Nephron progenitor cell (in vitro differentiated cells): ENCODE results near the gene CDK11B.

Experiments used
- DNase-seq: peaks from one replicate; pipeline ENCODE4 v3.0.0; 2021
- H3K27ac Mint-ChIP-seq: 2 replicates; pipeline ENCODE4 v1.8.0; 2021; ENCODE audit warnings: mild to moderate bottlenecking, moderate library complexity, mixed read lengths
- H3K27me3 Mint-ChIP-seq: 2 replicates; pipeline ENCODE4 v1.8.0; 2021; ENCODE audit warnings: mild to moderate bottlenecking, low read depth, mixed read lengths; ENCODE audit not compliant: poor library complexity
- H3K36me3 Mint-ChIP-seq: 2 replicates; pipeline ENCODE4 v1.8.0; 2021; ENCODE audit warnings: low read depth, mixed read lengths
- H3K4me1 Mint-ChIP-seq: 2 replicates; pipeline ENCODE4 v1.8.0; 2021; ENCODE audit warnings: mixed read lengths
- H3K4me3 Mint-ChIP-seq: 2 replicates; pipeline ENCODE4 v1.8.0; 2021; ENCODE audit warnings: mild to moderate bottlenecking, moderate library complexity, mixed read lengths
- H3K9me3 Mint-ChIP-seq: 2 replicates; pipeline ENCODE4 v1.8.0; 2021; ENCODE audit warnings: mild to moderate bottlenecking, moderate library complexity, mixed read lengths
- TF ChIP-seq, protein P1 (sequence below): fragments of 200-600 bp; sonication (generic); IDR thresholded peaks from 2 replicates; pipeline ENCODE4 v1.5.0; 2021; ENCODE audit warnings: antibody characterized with exemption

CDK11B gene

DNA sequence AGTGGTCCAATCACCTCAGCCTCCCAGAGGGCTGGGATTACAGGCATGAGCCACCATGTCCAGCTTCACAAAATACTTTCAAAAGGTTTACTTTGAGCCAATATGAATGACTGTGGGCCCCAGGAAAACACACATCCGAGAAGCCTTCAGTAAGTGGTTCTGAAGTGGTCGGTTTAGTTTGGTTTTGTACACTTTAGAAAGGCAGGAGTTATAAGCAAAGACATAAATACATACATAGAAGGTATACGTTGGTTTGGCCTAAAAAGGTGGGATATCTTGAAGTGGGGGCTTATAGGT lies 46.8 kb downstream of the CDK11B start:
- TF ChIP-seq, protein P1, sequence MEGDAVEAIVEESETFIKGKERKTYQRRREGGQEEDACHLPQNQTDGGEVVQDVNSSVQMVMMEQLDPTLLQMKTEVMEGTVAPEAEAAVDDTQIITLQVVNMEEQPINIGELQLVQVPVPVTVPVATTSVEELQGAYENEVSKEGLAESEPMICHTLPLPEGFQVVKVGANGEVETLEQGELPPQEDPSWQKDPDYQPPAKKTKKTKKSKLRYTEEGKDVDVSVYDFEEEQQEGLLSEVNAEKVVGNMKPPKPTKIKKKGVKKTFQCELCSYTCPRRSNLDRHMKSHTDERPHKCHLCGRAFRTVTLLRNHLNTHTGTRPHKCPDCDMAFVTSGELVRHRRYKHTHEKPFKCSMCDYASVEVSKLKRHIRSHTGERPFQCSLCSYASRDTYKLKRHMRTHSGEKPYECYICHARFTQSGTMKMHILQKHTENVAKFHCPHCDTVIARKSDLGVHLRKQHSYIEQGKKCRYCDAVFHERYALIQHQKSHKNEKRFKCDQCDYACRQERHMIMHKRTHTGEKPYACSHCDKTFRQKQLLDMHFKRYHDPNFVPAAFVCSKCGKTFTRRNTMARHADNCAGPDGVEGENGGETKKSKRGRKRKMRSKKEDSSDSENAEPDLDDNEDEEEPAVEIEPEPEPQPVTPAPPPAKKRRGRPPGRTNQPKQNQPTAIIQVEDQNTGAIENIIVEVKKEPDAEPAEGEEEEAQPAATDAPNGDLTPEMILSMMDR = no peak
- peaks cover 33% of the 10 kb centered on the region for H3K4me1 Mint-ChIP-seq
- H3K27me3 Mint-ChIP-seq = peaks cover 12% of the 10 kb centered on the region
- peak overlapping the region; percentile 52 for H3K4me3 Mint-ChIP-seq
- DNase-seq = no peak
- no peaks in the 10 kb centered on the region for H3K9me3 Mint-ChIP-seq
- peaks cover 5% of the 10 kb centered on the region for H3K36me3 Mint-ChIP-seq
- H3K27ac Mint-ChIP-seq = no peak overlapping the region

DNA sequence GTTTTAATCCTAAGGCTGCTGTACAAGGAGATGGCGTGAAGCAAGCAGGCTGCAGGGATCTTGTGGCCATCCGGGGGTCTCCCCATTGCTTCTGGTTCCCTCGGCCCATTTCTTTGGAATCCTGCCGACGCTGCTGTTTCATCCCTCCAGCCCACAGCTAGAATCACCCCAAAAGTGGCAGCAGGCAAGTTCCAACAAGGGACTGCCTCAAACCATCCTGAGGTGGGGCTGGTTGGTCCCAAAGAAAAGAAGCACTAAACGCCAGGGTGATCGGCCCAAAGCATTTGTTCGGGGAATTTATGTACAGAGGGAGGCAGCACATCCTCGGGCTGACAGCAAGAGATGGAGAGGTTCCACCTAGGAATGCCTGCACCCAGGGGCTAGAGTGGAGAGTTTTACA lies 48.0 kb downstream of the CDK11B start:
- Mint-ChIP-seq H3K4me3 (no peak overlapping the region), H3K27ac (no peak overlapping the region), H3K4me1 (peaks cover 32% of the 10 kb centered on the region), H3K36me3 (peaks cover 5% of the 10 kb centered on the region), H3K27me3 (peaks cover 15% of the 10 kb centered on the region), H3K9me3 (no peaks in the 10 kb centered on the region)
- TF ChIP-seq, protein P1 = no peak
- no peak for DNase-seq

DNA sequence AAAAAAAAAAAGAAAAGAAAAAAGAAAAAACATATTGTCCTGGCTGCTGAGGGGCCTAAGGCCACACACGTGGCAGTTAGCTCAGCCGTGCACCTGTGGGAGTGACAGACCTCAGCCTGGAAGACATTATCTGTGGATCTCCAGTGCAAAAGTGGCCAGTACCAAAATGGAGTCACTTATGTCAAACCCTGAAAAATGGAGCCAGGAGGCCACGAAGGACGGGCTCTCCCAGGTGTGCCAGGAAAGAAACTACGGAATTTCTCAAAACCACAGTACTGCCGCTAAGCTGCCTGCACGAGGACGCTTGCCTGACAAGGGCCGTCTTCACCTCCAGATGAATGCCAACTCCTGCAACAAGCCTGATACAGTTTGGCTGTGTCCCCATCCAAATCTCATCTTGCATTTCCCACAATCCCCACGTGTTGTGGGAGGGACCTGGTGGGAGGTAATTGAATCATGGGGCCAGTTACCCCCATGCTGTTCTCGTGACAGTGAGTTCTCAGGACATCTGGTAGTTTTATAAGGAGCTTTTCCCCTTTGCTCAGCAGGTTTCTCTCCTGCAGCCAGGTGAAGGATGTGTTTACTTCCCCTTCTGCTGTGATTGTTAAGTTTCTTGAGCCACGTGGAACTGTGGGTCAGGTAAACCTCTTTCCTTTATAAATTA lies 48.9 kb downstream of the CDK11B start:
- no peak for DNase-seq
- TF ChIP-seq, protein P1 = no peak
- Mint-ChIP-seq H3K27ac (no peak overlapping the region), H3K27me3 (peaks cover 17% of the 10 kb centered on the region), H3K4me3 (no peak overlapping the region), H3K36me3 (peaks cover 5% of the 10 kb centered on the region), H3K4me1 (peaks cover 30% of the 10 kb centered on the region), H3K9me3 (no peaks in the 10 kb centered on the region)

DNA sequence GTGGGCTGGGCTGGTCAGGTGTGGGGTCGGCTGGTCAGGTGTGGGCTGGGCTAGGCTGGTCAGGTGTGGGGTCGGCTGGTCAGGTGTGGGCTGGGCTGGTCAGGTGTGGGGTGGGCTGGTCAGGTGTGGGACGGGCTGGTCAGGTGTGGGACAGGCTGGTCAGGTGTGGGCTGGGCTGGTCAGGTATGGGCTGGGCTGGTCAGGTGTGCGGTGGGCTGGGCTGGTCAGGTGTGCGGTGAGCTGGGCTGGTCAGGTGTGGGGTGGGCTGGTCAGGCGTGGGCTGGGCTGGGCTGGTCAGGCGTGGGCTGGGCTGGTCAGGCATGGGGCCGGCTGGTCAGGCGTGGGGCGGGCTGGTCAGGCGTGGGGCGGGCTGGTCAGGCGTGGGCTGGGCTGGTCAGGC lies 52.6 kb downstream of the CDK11B start:
- H3K4me3 Mint-ChIP-seq = no peak overlapping the region
- H3K4me1 Mint-ChIP-seq = peaks cover 7% of the 10 kb centered on the region
- no peaks in the 10 kb centered on the region for H3K36me3 Mint-ChIP-seq
- peaks cover 53% of the 10 kb centered on the region for H3K27me3 Mint-ChIP-seq
- TF ChIP-seq, protein P1 = no peak
- no peaks in the 10 kb centered on the region for H3K9me3 Mint-ChIP-seq
- H3K27ac Mint-ChIP-seq = no peak overlapping the region
- DNase-seq = no peak

DNA sequence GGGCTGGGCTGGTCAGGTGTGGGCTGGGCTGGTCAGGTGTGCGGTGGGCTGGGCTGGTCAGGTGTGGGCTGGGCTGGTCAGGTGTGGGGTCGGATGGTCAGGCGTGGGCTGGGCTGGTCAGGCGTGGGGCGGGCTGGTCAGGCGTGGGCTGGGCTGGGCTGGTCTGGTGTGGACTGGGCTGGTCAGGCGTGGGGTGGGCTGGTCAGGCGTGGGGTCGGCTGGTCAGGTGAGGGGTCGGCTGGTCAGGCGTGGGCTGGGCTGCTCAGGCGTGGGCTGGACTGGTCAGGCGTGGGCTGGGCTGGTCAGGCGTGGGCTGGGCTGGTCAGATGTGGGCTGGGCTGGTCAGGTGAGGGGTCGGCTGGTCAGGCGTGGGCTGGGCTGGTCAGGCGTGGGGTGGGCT lies 53.1 kb downstream of the CDK11B start:
- no peak for DNase-seq
- no peaks in the 10 kb centered on the region for H3K9me3 Mint-ChIP-seq
- no peaks in the 10 kb centered on the region for H3K36me3 Mint-ChIP-seq
- no peak overlapping the region for H3K27ac Mint-ChIP-seq
- peaks cover 7% of the 10 kb centered on the region for H3K4me1 Mint-ChIP-seq
- no peak overlapping the region for H3K4me3 Mint-ChIP-seq
- TF ChIP-seq, protein P1 = no peak
- peaks cover 53% of the 10 kb centered on the region for H3K27me3 Mint-ChIP-seq

DNA sequence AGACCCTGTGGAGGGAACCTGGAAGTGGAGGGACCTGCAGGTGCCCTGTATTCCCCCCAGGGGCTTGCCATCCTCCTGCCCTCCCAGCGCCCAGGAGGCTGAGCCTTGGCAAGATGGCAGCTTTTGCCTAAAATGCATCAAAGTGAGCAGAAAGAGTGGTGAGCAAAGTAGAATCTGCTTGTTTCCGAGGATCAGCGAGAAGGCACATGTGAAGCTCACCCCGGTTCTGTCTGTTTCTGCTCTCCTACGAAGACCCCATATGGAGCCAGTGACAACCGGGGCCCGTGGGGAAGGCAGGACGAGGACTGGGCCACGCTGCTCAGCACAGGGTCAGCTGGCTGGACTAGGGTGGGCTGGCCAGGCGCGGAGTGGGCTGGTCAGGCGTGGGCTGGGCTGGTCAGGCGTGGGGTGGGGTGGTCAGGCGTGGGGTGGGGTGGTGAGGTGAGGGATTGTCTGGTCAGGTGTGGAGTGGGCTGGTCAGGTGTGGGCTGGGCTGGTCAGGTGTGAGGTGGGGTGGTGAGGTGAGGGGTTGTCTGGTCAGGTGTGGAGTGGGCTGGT lies 53.7 kb downstream of the CDK11B start:
- Mint-ChIP-seq H3K9me3 (no peaks in the 10 kb centered on the region), H3K4me1 (peaks cover under 1% of the 10 kb centered on the region), H3K27me3 (peaks cover 59% of the 10 kb centered on the region), H3K4me3 (no peak overlapping the region), H3K27ac (no peak overlapping the region), H3K36me3 (no peaks in the 10 kb centered on the region)
- TF ChIP-seq, protein P1 = no peak
- DNase-seq = no peak
